Raji (cell line): ENCODE data around the gene ARL13B.

Source experiments
- POLR2A ChIP-seq: IDR thresholded peaks from 2 replicates; pipeline ENCODE4 v1.6.1; 2011; ENCODE audit warnings: low read depth, low read length, control low read depth; ENCODE audit not compliant: insufficient read depth

The ARL13B gene

DNA sequence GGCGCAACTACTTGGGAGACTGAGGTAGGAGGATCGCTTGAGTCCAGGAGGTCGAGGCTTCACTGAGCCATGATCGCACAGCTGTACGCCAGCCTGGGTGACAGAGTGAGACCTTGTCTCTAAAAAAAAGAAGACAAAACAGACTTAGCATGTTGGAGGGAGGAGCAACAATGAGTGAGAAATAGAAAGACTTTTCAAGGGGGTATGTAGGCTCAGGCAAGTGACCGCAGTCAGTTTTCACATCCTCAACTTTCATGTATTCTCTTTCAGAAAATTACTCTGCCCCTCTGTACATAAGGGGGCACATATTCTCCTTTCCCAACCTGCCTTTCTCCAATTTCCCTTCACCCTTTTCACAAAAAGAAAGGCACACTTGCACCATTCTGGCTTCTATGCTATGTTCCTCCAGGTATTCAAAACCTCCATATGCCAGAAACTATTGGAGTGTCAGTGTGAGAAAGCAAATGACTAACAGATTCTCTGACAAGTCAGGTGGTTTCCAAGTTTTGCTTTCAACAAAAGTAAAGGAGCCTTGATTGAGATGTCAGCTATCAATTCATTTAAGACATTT, 90.5 kb downstream of the ARL13B start:
- no peak for TF ChIP-seq POLR2A

DNA sequence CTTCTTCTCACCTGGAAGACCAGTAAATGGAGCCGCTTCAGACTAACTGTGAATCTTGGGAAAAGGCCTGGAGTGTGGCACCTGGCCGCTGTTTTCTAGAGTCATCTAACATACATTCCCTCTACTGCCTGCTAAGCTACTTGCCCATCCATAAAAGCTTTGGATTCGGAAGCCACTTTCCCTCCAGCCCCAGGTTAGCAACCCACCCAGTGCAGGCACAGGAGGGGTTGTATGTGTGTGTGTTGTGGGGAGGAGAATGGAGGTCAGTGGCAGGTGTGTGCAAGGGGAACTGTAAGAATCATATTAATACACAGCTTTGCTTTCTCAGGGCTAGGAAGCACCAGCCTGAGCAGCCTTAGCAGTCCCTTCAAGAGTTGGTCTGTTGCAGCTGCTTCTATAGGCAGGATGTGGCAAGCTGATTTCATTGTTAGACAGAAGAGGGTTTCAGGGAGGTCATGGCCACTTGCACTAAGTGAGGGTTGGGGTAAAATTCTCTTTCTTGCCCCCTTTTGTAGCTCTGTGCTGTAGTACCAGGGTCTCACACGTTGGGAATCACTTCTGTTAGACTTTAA, 91.8 kb downstream of the ARL13B start:
- TF ChIP-seq POLR2A = no peak

DNA sequence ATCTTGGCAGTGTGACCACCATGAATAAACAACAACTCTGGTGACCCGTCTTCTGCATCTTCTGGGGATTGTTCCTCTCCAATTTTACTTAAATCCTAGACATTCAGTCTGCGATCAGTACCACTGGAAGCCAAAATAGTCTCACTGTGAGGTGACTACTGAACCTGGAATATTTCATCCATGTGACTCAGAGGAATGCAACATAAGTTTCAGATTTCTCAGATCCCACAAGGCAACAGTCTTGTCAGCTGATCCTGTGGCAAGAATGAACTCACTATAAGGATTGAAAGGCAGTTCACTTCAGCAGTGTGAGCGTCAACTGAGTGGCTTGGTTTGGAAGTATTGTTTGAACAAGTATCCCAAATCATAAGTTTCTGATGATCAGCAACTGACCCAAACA, 96.1 kb downstream of the ARL13B start:
- TF ChIP-seq POLR2A = no peak

DNA sequence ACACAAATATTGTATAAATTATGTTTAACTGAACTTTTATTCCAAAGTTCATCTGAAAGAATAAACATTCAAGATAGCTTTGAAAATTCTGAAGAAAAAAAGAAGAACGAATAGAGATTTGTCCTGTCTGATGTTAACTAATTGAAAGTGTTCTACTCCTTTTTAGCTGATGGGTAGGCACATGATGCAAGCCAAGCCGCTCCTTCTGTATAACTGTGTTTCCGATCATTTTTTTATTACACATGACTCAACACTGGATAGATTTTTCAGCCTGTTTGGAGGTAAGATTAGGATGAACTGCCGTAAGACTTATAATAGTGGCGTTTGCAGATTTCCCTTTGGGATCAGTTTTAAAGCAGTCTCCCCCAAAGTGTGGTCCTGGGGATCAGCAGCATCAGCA, 101.9 kb downstream of the ARL13B start:
- TF ChIP-seq POLR2A = no peak

DNA sequence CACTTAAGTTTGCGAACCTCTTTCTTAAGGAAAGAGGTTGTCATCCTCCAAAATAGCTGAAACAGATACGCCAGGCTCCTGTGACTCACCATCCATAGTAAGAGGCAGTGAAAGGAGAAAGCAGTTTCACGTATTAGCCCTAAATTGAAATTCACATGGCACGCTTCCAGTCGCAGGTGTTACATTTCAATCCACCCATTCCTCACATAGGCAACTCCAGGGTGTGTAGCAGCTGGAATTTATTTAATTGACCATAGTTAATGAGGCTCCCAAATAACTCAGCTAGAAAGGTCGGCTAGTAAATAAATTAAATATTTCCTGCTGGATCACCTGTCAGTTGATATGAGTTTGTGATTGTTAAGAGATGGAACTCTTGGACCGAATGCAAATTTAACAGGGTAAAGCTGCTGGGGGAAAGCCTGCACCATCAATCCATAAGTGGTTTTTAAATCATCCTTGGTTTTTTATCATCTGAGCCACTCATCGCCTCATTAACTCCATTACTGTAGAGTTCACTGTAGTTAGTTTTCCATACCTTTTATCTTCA, 102.5 kb downstream of the ARL13B start:
- TF ChIP-seq POLR2A = no peak

DNA sequence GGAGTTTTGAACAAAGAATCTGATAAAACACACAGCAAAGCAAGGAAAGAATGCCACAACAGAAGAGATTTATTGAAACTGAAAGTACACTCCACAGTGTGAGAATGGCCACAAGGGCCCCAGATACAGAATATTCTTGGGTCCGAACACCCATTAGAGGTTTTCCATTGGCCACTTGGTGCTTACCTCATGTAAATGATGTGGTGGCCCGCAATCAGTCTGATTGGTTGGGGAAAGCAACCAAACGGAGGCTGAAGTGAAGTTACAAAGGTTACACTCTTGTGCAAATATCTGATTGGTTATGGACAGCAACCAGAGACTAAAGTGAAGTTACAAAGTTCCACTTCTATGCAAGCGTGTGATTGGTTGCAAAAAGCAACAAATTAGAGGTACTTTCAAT, 103.3 kb downstream of the ARL13B start:
- TF ChIP-seq POLR2A = no peak

DNA sequence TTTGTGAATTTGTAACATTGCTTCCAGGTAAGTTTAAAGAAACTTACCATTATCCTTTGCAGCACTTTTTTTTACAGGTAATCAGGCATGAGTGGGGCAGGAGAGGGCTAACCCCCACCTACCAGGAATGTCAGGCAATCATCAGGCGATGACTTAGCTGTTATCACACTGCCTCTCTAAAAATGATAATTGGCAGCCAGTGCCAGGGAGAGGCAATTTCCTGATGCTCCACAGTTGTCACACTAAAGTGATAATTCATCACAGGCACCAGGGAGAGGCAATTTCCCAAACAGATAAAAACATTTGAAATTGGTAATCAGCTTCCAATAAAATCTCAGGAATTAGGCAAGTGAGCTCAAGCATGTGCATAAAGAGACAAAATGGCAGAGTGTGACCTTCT, 109.2 kb downstream of the ARL13B start:
- no peak for TF ChIP-seq POLR2A

DNA sequence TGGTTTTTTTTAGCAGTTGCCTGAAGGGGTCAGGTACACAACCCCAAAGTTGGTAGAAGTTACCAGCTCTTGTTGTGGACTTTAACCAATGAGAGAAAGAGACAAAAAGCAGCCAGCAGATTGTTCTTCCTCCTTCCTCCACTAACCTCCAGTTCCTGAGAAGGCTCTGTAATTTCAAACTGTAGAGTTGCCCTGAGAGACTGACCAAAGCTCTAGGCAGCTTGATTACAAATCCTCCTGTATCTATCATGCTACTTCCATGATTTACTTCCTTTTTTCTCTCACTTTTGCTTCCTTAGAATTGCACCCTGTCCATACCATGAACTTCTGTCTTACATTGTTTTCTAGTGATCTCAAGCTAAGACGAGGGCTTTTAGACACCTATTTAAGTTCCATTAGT, 112.1 kb downstream of the ARL13B start:
- TF ChIP-seq POLR2A = no peak

DNA sequence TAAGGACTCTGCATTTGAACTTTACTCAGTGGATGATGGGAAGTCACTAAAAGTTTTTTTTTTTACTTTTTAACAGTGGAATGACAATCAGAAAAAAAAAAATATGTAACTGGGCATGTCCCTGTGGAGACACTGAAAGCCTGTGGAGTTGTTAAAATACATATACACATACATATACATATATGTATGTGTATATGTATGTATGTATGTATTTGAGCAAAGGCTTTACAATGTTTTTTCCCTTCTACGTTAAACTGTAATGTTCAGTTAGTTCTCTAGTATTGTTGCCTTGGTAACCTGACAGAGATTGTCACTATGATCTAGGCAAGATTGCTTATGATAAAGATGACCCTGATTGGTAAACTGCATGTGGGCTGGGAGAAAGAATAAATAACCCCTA, 113.2 kb downstream of the ARL13B start:
- TF ChIP-seq POLR2A = no peak

DNA sequence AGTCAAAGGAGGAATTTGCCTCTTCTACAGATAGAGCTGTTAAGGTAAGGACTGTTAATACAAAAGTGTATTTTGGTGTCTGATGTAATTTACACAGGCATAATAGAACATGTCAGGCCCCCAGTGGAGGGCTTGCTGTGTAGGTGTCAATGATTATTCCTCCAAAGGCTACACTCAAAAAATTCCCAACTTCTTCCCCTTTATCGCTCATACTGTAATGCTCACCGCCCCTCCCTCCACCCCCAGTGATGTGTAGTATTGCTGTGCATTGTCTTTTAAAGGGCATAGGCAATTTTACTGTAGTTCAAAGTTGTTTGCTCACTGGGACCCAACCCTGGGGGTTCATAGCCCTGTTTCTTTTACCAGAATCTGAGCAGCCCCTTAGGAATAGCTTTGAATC, 115.2 kb downstream of the ARL13B start:
- no peak for TF ChIP-seq POLR2A

DNA sequence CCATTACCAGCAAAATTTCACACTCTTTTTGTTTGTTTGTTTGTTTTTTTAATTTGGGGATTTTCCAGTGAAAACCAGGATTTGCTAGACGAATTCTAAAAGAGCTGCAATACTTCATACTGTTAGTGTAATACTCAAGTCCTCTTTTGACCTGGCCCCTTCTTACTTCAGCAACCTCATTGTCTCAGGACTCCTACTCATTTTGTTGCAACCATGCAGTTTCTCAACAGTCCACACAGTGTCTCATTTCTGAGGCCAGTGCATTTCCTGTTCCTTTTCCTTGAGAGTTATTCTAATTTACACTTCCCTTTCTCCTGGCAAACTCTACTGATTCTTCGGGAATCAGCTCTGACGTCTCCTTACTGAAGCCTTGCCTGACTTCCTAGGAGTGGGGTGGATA, 118.5 kb downstream of the ARL13B start:
- no peak for TF ChIP-seq POLR2A

DNA sequence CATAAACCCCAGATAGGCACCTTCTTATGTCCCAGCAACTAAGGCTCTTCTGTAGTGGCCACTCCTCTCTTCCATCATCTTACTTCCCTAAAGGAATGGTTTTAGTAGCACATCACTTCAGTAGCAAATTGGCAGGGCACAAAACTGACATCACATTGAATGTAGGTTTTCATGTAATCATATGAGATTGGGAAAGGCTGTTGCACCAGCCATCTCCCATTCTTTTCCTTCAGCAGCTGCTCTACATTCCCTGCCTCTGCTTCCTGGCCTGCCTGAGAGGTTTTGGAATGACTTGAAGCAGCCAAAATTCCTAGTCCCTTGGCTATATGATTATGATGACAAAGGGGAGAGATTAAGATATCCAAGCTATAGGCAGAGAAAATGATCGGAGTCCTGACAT, 119.4 kb downstream of the ARL13B start:
- no peak for TF ChIP-seq POLR2A

DNA sequence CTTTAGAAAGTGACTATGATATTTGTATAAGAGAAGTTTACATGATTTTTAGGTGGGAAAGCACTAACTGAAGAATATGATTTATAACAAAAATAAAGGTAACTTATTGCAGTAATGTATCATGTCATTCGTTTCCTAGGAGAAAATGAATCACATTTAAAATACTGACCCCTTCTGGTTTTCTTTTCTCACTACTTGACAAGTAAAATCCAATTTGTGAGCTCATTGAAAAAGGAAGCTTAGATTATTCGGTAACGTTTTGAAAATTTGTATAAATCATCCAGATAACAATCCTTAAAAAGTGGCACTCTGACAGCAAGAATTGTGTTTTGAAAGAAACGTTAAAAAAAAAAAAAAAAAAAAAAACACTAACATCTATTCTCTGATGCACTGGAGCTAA, 121.9 kb downstream of the ARL13B start:
- no peak for TF ChIP-seq POLR2A
